ENCODE measurements around the gene SMPDL3A.

Gene SMPDL3A

DNA sequence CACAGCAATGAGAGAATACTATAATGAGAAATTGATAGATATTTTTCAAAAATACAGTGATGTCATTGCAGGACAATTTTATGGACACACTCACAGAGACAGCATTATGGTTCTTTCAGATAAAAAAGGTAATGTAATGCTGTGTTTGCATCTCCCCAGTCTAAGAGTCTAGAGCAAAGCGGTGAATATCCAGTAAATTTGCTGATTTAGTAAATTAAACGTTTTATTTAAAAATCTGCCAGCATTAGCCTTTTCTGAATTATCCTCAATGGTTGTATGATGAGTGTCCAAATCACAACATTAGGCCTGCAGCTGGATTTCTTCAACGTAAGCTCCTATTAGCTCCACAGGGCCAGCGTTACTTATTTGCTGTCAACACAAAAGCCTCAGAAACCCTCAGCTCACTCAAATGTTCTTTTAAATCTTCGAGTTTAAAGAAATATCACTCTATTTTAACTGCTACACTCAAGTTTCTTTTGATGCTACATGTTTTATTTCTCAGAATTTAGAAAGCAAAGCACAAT is 16.0 kb downstream of the SMPDL3A start:
- no peak for DNase-seq (ENCODE audit: low read depth)

GRCh38 chr6:122806291-122806690 is 17.2 kb downstream of the SMPDL3A start:
- no peak for DNase-seq (ENCODE audit: low read depth)

- no peak for DNase-seq (ENCODE audit: low read depth)
Measured at GRCh38 chr6:122808121-122808885, 19.2 kb downstream of the SMPDL3A start.

DNA sequence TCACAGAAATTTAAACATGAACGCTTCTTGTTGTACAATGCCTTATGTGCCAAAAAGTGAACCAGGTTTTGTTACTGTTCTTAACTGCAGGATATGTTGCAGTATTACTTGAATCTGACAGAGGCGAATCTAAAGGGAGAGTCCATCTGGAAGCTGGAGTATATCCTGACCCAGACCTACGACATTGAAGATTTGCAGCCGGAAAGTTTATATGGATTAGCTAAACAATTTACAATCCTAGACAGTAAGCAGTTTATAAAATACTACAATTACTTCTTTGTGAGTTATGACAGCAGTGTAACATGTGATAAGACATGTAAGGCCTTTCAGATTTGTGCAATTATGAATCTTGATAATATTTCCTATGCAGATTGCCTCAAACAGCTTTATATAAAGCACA is 19.9 kb downstream of the SMPDL3A start:
- DNase-seq (ENCODE audit: low read depth), result no peak

DNA sequence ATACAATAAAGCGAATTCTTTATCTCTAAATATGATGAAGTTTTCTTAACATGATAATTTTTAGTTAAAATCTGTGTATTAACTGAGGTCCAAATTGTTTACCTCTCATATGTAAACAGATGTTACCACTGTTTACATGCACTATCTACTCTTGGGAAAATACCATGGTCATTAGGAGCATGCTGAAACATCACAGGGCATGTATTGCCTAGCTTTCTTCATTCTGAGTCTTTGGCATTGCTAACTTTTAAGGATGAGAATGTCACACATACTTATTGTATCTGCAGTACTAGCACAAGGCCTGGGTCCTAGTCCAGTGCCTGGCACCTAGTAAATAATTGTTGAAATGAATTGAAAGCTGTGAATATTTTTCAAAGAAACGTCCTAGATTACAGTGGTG is 20.6 kb downstream of the SMPDL3A start:
- DNase-seq (ENCODE audit: low read depth), result no peak

DNA sequence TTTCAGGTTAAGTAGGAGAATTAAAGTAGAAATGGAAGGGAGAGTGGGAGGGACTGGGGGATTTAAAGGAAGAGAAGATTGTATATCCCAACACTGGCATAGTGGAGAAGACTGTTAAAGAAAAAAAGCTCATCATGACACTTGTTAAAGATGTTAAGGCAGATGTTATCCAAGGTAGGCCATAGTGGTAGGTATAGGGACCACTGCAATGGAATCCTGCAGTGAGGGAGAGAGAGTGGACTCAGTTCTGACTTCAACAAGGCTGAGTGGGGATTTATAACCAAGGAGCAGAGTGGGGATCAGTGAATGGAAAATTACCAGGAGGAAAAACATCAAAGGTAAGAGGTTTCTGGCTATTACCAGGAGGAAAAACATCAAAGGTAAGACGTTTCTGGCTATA is 21.1 kb downstream of the SMPDL3A start:
- no peak for DNase-seq (ENCODE audit: low read depth)

GRCh38 chr6:122817358-122817757 is 28.3 kb downstream of the SMPDL3A start:
- DNase-seq (ENCODE audit: low read depth), result no peak

DNA sequence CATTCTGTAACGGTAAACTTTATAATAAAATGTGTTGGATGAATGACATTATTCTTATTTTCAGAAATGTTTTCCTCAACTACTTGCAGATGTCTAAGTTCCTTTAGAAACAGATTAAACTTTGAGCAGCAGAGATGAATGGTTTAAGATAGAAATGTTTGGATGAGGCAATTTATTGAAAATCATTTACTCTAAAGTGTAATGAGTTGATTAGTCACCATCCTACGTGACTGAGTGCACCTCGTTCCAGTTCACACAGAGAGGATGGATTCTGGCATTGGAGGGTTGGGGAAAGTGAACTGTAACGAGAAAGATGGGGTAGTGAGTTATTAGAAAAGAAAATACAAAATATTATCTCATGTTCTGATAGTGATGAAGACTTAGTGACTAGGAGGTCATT is 28.7 kb downstream of the SMPDL3A start:
- DNase-seq (ENCODE audit: low read depth), result no peak

DNA sequence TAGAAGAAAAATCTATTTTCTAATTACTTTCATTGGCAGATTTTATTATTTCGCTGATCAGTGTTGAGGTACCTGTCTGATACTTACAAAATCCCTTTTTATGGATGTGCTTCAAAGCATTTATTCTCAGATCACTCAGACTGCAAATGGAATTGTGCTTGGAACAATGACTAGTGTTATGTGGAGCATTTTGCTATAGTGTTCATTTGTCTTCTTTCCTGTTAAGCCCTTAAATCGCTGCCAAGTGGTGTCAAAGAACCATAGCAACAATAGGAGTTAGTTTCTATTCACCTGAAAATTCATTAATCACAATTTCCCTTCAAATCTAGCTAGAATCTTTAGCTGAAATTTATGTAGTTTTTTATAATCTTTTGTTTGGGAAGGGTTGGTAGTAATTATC is 29.8 kb downstream of the SMPDL3A start:
- DNase-seq (ENCODE audit: low read depth), result no peak

DNA sequence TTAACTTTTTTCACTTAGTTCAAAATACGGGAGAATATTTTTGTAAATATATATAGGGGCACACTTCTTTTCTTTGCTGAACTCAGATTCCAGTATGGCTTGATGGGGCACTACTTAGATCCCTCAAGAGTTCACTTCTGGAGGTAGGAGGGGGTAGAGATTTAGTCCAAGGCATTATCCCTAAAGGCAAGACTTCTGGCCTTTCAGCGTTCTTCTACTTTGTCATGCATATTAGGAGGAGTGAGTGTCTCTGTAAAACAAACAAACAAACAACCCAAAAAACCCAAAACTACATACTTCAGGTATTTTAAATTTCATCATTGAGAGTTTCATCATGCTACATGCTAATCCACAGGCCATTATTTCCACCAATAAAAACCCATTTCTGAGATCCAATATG is 32.0 kb downstream of the SMPDL3A start:
- no peak for DNase-seq (ENCODE audit: low read depth)

DNA sequence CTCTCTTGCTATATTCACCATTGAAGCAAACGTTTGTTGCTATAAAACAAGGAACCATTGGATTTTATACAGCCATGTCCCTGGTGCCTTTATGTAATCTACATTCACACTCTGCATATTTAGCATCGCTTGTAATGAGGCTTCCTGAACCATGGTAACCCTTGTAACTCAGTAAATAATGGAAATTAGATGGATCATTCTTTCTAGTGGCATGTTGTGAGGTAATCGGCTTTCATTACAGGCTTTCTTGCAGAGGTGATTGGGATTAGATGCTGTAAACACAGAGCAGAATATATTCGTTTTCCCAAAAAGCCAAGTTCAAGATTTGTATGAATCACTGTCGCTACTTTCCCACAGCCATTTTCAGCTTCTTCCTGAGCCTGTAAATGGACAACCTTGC is 36.1 kb downstream of the SMPDL3A start:
- DNase-seq (ENCODE audit: low read depth), result no peak

DNA sequence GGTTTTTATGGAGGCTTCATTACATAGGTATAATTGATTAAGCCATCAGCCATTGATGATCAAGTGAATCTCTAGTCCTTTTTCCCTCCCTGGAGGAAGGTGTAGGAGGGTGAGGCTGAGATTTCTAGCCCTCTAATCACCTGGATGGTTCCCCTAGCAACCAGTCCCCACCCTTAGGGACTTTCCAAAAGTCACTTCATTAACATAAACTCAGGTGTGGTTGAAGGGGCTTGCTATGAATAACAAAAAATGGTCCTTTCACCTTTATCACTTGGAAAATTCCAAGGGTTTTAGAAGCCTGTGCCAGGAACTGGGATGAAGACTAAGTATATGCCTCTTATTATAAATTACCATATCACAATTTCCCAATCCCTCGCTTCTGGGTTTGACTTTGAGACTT is 40.4 kb downstream of the SMPDL3A start:
- DNase-seq (ENCODE audit: low read depth), result no peak

DNA sequence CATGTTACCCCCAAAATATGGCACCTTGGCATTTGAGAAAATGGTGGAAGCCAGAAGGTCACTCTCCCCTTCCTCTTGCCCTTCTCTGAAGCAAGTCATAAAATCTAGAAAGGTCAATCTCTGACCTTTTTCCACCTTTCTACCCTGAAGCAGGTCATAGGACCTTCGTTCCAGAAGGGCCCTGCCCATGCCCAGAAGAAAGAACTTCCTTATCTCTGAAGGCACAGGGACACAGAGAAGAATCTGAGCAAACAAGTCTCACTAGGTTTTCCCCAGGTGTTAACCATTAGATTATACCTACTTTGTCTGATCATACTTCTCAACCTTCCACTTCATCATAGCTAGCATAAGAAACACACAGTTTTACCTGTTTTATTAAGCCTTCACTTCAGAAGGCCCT is 42.5 kb downstream of the SMPDL3A start:
- no peak for DNase-seq (ENCODE audit: low read depth)

DNA sequence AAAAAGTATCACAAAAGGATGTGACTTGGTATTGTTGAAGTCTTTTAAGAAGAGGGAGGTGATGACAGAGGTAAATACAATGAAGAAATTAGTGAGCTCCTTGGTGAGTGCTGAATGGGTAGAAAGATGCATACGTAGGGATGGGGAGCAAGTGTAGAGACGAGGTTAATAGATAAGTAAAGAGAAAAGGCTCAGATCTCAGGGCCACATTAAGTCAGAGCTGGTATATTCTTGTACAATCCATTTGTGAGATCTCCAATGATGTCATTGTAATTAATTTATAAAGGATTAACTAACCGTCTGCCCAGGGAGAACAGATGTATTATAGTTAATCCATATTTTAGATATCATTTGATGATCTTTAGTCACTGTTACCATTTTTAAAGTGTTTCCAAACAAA is 43.4 kb downstream of the SMPDL3A start:
- no peak for DNase-seq (ENCODE audit: low read depth)

DNA sequence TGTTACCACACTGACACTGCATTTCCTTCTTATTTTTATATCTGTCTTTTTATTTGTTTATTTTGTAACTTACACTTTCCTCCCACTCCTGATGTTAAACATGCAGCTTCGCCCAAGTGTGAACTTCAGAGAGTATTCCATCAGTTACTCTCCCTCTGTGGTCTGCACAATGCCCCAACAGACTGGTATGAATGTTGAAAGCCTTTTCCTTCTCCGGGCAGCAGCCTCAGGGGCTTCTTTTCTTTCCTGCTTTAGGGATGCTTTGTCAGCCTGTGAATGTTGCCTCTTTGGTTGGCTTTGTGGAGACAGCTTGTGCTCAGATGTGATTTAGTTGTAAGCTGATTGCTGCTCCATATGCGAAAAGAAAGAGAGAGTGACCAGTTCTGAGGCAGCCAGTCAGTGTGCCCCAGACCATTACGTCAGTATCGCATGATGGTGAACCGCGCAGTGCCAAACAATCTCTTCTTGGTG is 44.0 kb downstream of the SMPDL3A start:
- no peak for DNase-seq (ENCODE audit: low read depth)

DNA sequence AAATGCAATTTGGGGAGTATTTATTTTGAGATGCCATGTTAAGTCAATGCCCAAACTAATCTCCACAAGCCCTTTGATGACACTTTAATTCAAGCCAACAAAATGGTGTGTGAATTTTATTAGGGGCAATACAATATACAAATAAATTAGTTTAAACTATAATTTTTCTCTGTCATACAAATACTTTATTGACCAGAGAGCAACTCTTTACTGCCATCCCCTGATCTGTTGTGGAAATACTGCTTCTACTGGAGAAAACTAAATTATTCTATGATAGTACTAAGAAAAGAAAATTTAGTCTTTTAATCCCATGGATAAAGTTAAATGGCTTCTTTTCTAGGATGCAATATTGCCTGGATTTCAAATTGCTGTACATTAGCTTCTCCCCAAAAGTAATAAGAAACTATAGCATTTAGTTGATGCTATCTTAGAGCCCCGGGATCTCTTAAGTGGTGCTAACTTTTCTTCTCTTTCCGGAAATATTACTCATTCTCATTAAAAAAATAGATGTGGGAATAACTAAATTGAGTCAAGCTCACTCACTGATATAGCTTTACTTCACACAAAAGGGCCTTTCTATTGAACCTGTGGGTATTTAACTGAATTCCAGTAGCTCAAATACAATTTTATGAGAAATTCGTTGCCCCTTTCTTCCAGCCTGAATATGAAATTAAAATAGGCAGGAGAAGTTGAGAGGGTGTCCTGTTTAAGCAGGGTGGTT is 49.2 kb downstream of the SMPDL3A start:
- no peak for DNase-seq (ENCODE audit: low read depth)

DNA sequence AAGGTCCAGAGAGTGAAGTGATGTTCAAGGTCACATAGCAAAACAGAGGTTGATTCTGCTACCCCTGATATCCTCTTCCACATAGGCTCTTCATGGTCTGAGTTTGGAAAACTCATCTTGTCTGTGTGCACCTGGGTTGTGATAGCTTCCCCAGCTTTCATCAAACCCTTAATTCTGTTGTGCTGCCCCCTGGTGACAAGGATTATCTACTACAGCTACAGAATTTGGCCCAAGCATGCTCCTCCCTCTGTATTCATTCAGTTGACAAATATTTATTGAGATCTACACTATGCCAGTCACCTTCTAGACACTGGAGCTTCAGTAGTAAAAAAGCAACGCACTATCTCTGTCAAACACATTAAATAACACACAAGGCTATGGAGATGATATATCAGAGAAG is 50.4 kb downstream of the SMPDL3A start:
- DNase-seq (ENCODE audit: low read depth), result no peak

- DNase-seq (ENCODE audit: low read depth), result no peak
Measured at GRCh38 chr6:122839906-122840305, 50.8 kb downstream of the SMPDL3A start.

DNA sequence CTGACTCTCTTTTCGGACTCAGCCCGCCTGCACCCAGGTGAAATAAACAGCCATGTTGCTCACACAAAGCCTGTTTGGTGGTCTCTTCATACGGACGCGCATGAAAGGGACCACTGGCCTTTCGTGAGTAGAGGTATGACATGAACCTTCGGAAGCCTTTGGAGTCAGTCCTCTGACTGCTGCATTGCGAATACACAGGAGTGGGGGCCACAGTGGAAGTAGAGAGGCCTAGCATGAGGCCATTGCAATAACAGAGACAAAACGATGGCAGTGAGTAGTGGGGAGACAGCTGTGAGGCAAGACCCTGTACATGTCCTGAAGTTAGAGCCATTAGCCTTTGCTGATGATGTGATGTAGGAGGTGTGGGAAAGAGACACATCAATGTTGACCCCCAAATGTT is 56.4 kb downstream of the SMPDL3A start:
- DNase-seq (ENCODE audit: low read depth), result no peak

GRCh38 chr6:122845916-122846612 is 57.0 kb downstream of the SMPDL3A start:
- DNase-seq (ENCODE audit: low read depth), result no peak

DNA sequence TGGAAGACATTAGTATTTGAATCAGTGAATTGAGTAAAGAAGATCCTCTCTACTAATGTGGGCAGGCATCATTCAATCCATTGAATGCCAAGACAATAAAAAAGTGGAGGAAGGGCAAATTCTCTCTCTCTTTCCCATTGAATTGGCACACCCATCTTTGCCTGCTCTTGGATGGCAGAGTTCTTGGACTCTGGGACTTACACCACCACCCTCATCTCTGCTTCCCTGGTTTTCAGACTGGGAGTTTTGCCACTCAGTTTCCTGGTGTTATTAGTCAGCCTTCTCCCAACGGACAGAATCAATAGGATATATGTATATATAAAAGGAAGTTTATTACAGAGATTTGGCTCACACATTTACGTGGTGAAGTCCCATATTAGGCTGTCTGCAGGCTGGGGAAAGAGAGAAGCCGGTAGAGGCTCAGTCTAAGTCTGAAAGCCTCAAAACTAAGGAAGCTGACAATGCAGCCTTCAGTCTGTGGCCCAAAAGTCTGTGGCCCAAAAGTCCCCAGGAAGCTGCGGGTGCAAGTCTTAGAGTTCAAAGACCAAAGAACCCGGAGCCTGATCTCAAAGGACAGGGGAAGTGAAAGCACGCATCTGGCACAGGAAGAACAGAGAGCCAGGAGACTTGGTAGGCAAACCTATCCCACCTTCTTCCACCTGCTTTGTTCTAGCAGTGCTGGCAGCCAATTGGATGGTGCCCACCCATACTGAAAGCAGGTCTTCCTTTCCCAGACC is 64.4 kb downstream of the SMPDL3A start:
- DNase-seq (ENCODE audit: low read depth), result no peak
